ENCODE measurements around the gene KLHDC9.

The KLHDC9 gene

GRCh38 chr1:161133220-161133740 lies 35.1 kb downstream of the KLHDC9 start:
- no peak for DNase-seq

DNA sequence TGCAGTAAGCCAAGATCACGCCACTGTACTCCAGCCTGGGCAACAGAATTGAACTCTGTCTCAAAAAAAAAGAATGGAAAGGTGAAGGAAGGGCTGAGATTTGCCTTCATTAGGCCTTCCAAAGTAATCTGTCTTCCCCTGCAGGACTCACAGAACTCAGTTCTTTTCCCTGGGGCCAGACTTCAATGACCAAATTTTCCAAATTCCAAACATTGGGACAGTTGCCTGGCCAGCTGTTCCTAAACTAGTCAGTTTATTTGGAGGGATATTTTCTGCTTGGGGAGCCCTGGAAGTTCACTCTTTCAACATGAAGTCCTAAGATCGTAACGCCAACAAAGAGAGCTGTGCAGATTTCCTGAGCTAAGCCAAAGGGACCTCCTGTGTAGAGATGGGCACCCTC lies 39.7 kb downstream of the KLHDC9 start:
- DNase-seq = no peak

- DNase-seq = no peak
These were observed 40.3 kb downstream of the KLHDC9 start for GRCh38 chr1:161138431-161138830.

GRCh38 chr1:161139766-161140165 lies 41.6 kb downstream of the KLHDC9 start:
- DNase-seq = no peak

DNA sequence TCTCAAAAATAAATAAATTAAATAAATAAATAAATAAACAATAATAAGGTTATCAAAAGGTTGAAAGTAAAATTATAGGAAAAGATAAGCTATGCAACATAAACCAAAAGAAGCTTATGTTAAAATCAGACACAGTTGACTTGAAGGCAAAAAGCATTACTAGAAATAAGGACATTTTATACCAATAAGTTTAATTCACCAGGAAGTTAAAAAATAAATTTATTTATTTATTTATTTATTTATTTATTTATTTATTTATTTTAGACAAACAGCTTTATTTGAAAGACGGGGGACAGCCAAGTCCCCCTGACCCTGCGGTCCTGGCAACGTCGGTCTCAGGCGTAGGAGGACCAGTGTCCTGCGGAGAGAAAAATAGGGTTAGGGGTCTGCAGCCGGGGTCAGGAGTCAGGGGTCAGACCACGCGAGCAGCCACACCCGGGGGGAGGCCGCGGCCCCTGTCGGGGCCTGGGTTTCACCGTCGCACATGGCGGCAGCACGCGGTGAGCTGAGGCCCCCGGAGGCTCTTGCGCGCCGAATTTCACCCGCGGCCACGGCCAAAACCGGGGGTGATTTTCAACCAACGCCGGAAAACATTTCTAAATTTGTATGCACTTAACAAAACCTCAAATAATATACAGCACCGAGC lies 42.7 kb downstream of the KLHDC9 start:
- DNase-seq = no peak

DNA sequence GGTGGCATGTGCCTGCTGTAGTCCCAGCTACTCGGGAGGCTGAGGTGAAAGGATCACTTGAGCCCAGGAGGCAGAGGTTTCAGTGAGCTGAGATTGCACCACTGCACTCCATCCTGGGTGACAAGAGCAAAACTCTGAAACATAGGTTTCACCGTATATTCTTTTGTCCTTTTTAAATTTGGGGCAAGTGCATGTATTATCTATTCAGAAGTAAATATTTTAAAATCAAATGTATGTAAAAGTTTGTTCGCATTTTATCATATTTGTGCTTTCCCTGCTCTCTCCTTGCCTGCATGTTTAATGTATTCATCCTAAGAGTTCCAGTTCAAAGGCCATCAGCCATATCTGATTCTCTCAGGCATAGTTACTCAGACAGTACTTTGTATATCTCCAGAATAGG lies 47.7 kb downstream of the KLHDC9 start:
- DNase-seq = no peak
